SK-N-SH (cell line): ENCODE data around the gene CYBRD1. TPM values are rescaled to one million over a fixed set of nuclear protein-coding genes. Genes with fewer than 3 reads are reported as not detected.

Experiments used
- CTCF ChIA-PET: fragments of 300-600, 350-600 bp; formaldehyde crosslinking; extraction: SDS; loops from one replicate; lab custom pipeline; 2021; lab: Yijun Ruan, JAX
- POLR2A ChIA-PET: fragments of 350-600 bp; sonication (Branson Sonifier 250); formaldehyde crosslinking; extraction: SDS; loops from one replicate; lab custom pipeline; 2020; ENCODE audit warnings: antibody characterized with exemption, inconsistent platforms; lab: Yijun Ruan, JAX
- DNase-seq: peaks from one replicate; pipeline ENCODE4 v3.0.0; 2012
- H2AFZ ChIP-seq: fragments of 200-600 bp; sonication (generic); 2 replicates; pipeline ENCODE4 v1.8.1; 2016; ENCODE audit warnings: antibody characterized with exemption, mild to moderate bottlenecking, low read depth
- H3F3A ChIP-seq: fragments of 200-600 bp; sonication (generic); replicated peaks from 2 replicates; pipeline ENCODE3; 2016; ENCODE audit warnings: antibody characterized with exemption, mild to moderate bottlenecking; ENCODE audit not compliant: insufficient read depth
- H3K27ac ChIP-seq, 2 experiments: fragments of 200-500 bp in 1 of 2; fragments of 200-600 bp in 1 of 2; sonication (Bioruptor generic) in 1 of 2; sonication (generic), shearing (Covaris generic) in 1 of 2; 2 replicates each; pipeline versions ENCODE4 v1.5.1 to v1.6.1; 2014 to 2016; ENCODE audit warnings: low read depth in 2 of 2, inconsistent platforms in 1 of 2, low read length in 1 of 2, mild to moderate bottlenecking in 1 of 2, mixed read lengths in 1 of 2
- H3K27me3 ChIP-seq: fragments of 200-600 bp; sonication (generic), shearing (Covaris generic); 2 replicates; pipeline ENCODE4 v1.6.1; 2016; ENCODE audit warnings: mixed run types; ENCODE audit not compliant: insufficient read depth
- H3K36me3 ChIP-seq, 2 experiments: fragments of 200-500 bp in 1 of 2; fragments of 200-600 bp in 1 of 2; sonication (Bioruptor generic) in 1 of 2; sonication (generic) in 1 of 2; replicated peaks in 1 of 2; 2 replicates each; pipeline versions ENCODE3 to v1.5.1; 2014 to 2016; ENCODE audit warnings: low read length in 1 of 2, mild to moderate bottlenecking in 1 of 2; ENCODE audit not compliant: insufficient read depth in 2 of 2, control insufficient read depth in 1 of 2
- H3K4me1 ChIP-seq, 2 experiments: fragments of 200-500 bp in 1 of 2; fragments of 200-600 bp in 1 of 2; sonication (Bioruptor generic) in 1 of 2; sonication (generic), shearing (Covaris generic) in 1 of 2; 2 replicates each; pipeline versions ENCODE4 v1.5.1 to v1.6.1; 2014 to 2016; ENCODE audit warnings: low read depth in 1 of 2, low read length in 1 of 2, mixed run types in 1 of 2; ENCODE audit not compliant: insufficient read depth in 2 of 2, control insufficient read depth in 1 of 2
- H3K4me2 ChIP-seq: fragments of 200-600 bp; sonication (generic), shearing (Covaris generic); 2 replicates; pipeline ENCODE4 v1.6.1; 2017; ENCODE audit warnings: mixed run types
- H3K4me3 ChIP-seq, 2 experiments: fragments of 200-500 bp in 1 of 2; fragments of 200-600 bp in 1 of 2; sonication (Bioruptor generic) in 1 of 2; sonication (generic), shearing (Covaris generic) in 1 of 2; 2 replicates each; pipeline versions ENCODE4 v1.5.1 to v1.8.1; 2014 to 2016; ENCODE audit warnings: low read depth in 2 of 2, inconsistent platforms in 1 of 2, low read length in 1 of 2, mild to moderate bottlenecking in 1 of 2, mixed read lengths in 1 of 2, moderate library complexity in 1 of 2
- H3K79me2 ChIP-seq: fragments of 200-600 bp; sonication (generic); 2 replicates; pipeline ENCODE4 v1.8.1; 2017; ENCODE audit warnings: mild to moderate bottlenecking; ENCODE audit not compliant: insufficient read depth
- H3K9ac ChIP-seq: fragments of 200-600 bp; sonication (generic); 2 replicates; pipeline ENCODE4 v1.6.1; 2017; ENCODE audit warnings: mixed run types
- H3K9me2 ChIP-seq: fragments of 200-600 bp; sonication (generic); 2 replicates; pipeline ENCODE4 v1.6.1; 2017; ENCODE audit warnings: mixed run types
- H3K9me3 ChIP-seq: fragments of 200-600 bp; sonication (generic); 2 replicates; pipeline ENCODE4 v1.6.1; 2017; ENCODE audit warnings: mixed run types, mild to moderate bottlenecking, moderate library complexity
- H4K20me1 ChIP-seq: fragments of 200-600 bp; sonication (generic); 2 replicates; pipeline ENCODE4 v1.6.1; 2017; ENCODE audit warnings: mild to moderate bottlenecking, mixed run types; ENCODE audit not compliant: insufficient read depth
- CHD2 ChIP-seq: fragments of 150-350 bp; IDR thresholded peaks from 2 replicates; pipeline ENCODE4 v1.6.1; 2018; ENCODE audit warnings: low read length; ENCODE audit not compliant: partially characterized antibody
- EP300 ChIP-seq, 2 experiments: IDR thresholded peaks; 2 replicates each; pipeline versions ENCODE4 v1.4.0 to v1.6.1; 2012; ENCODE audit warnings: borderline replicate concordance in 1 of 2, low read depth in 1 of 2, low read length in 1 of 2
- FOSL2 ChIP-seq: IDR thresholded peaks from 2 replicates; pipeline ENCODE4 v1.4.0; 2012; ENCODE audit warnings: low read depth, mild to moderate bottlenecking, moderate library complexity, borderline replicate concordance
- FOXJ3 ChIP-seq: sonication (generic); formaldehyde crosslinking; IDR thresholded peaks from 2 replicates; pipeline ENCODE4 v1.5.1; 2020; ENCODE audit warnings: mild to moderate bottlenecking, missing genetic modification reagents
- FOXM1 ChIP-seq: IDR thresholded peaks from 2 replicates; pipeline ENCODE4 v1.4.0; 2012; ENCODE audit warnings: low read depth, mild to moderate bottlenecking
- GABPA ChIP-seq: IDR thresholded peaks from 2 replicates; pipeline ENCODE4 v1.4.0; 2012; ENCODE audit warnings: low read depth, mild to moderate bottlenecking
- GATA2 ChIP-seq: sonication (generic); formaldehyde crosslinking; IDR thresholded peaks from 2 replicates; pipeline ENCODE4 v1.5.0; 2020; ENCODE audit warnings: mild to moderate bottlenecking, missing genetic modification reagents
- JUND ChIP-seq: IDR thresholded peaks from 2 replicates; pipeline ENCODE4 v1.4.0; 2012
- RAD21 ChIP-seq: IDR thresholded peaks from 2 replicates; pipeline ENCODE4 v1.6.1; 2012; ENCODE audit warnings: mild to moderate bottlenecking, low read length
- RXRA ChIP-seq: IDR thresholded peaks from 2 replicates; pipeline ENCODE4 v1.4.0; 2012; ENCODE audit warnings: low read depth, mild to moderate bottlenecking, borderline replicate concordance
- SMC3 ChIP-seq: IDR thresholded peaks from 2 replicates; pipeline ENCODE4 v1.6.1; 2012; ENCODE audit warnings: low read depth, low read length, improper control_type of control experiment
- TAF1 ChIP-seq: IDR thresholded peaks from 2 replicates; pipeline ENCODE4 v1.6.1; 2012; ENCODE audit warnings: low read depth, mild to moderate bottlenecking, low read length, moderate library complexity, borderline replicate concordance
- TEAD4 ChIP-seq: IDR thresholded peaks from 2 replicates; pipeline ENCODE4 v1.4.0; 2012; ENCODE audit warnings: mild to moderate bottlenecking, borderline replicate concordance; ENCODE audit not compliant: insufficient read depth
- YY1 ChIP-seq: IDR thresholded peaks from 2 replicates; pipeline ENCODE4 v1.4.0; 2012; ENCODE audit warnings: low read depth, mild to moderate bottlenecking
- WGBS: methylation state at CpG from one replicate; pipeline ENCODE4 v1.1.6; 2017; ENCODE audit warnings: low lambda C conversion rate; 5-methylcytosine and 5-hydroxymethylcytosine counted together
- polyA plus RNA-seq, 3 experiments: library from polyadenylated mRNA; depleted of rRNA; stranded (reverse); fragments of >200 nt; gene quantifications; 2 replicates each; pipeline ENCODE4 v1.2.3, GENCODE V29; 2012
- TF ChIP-seq, protein P1 (sequence below): fragments of 200-600 bp; sonication (generic); IDR thresholded peaks from 2 replicates; pipeline ENCODE4 v1.6.1; 2017; ENCODE audit warnings: antibody characterized with exemption, mild to moderate bottlenecking, moderate library complexity
- TF ChIP-seq, protein P2 (sequence below): IDR thresholded peaks from 2 replicates; pipeline ENCODE4 v1.4.0; 2012; ENCODE audit warnings: low read depth
- TF ChIP-seq, protein P3 (sequence below): fragments of 150-350 bp; IDR thresholded peaks from 2 replicates; pipeline ENCODE4 v1.6.1; 2016; ENCODE audit warnings: mild to moderate bottlenecking, low read depth, low read length

Gene CYBRD1
- polyA plus RNA-seq, 1 of the 3 experiments (the other 2 are of a cell fraction) = 21.1 TPM

DNA sequence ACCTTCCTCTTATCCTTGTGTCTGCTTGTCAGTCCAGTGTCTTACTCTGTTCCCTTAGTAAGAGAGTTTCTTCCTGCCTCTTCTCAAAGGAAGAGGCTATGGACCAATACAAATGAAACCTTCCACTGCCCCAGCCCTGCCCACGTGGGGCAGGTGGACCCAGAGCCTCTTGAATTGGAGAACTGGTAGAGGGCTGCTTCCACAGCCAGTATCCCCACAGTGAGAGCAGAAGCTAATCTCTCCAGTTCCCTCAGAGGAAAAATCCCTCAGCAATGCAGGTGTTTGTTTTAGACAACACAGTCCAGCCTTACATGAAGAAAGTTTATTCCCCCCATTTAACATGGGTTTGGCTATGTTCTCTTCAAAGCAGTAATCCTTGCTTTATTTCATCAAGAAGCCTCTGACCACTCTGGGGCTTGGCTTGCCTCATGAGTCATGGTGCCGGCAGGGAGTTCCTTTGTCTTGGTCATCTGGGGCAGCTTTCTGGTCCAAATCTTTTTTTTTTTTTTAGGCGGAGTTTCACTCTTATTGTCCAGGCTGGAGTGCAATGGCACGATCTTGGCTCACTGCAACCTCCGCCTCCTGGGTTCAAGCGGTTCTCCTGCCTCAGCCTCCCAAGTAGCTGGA is 6.5 kb upstream of the CYBRD1 start:
- no peaks in the 10 kb centered on the region for H3K36me3 ChIP-seq
- no peaks in the 10 kb centered on the region for H3K4me1 ChIP-seq
- no peaks in the 10 kb centered on the region for H4K20me1 ChIP-seq
- no peak overlapping the region for H3K4me2 ChIP-seq
- CTCF ChIA-PET = no interaction called here
- no peak overlapping the region for H3K4me3 ChIP-seq
- no peaks in the 10 kb centered on the region for H3K27me3 ChIP-seq
- H3K9me2 ChIP-seq = no peaks in the 10 kb centered on the region
- no peak overlapping the region; the same call in 1 of the 2 replicates for H2AFZ ChIP-seq
- H3K9me3 ChIP-seq = no peaks in the 10 kb centered on the region
- no peaks in the 10 kb centered on the region for H3K79me2 ChIP-seq
- no peak overlapping the region for H3K9ac ChIP-seq
- no peak overlapping the region for H3K27ac ChIP-seq
- no peaks in the 10 kb centered on the region for H3F3A ChIP-seq
- DNase-seq = no peak
- 58% methylated on average over 6 of the region's 6 CpGs for WGBS
- POLR2A ChIA-PET = no interaction called here
- TF ChIP-seq TEAD4 (no peak), YY1 (no peak), GABPA (no peak), GATA2 (CRISPR knock-in tag) (no peak), RAD21 (no peak), JUND (0 out of 2 replicates have a peak, but pooled peaks have one; percentile 7), FOSL2 (peak; percentile 43; the same call in 1 of the 2 replicates), SMC3 (no peak)

DNA sequence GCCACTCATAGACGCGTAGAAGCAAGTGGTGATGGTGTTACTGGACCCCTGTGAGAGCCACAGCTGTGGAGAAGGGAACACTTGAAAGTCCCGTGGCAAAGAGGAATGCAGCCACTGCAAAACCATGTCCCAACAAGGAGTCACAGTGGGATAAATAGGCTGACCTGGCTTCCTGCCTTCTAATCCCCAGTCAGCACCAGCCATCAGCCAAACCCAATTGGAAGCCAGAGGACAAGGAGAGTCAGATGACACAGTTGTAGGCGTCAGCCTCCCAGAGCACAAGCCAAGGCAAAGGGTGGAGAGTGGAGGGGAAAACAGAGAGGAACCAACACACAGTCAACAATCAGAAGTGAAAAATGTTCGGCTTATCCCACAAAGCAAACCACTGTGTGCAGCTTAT is 5.5 kb upstream of the CYBRD1 start:
- H3K9me3 ChIP-seq = no peaks in the 10 kb centered on the region
- H2AFZ ChIP-seq = no peak overlapping the region
- H3K4me2 ChIP-seq = no peak overlapping the region
- no peak overlapping the region for H3K9ac ChIP-seq
- H3K27me3 ChIP-seq = no peaks in the 10 kb centered on the region
- H3K79me2 ChIP-seq = no peaks in the 10 kb centered on the region
- TF ChIP-seq, protein P1, sequence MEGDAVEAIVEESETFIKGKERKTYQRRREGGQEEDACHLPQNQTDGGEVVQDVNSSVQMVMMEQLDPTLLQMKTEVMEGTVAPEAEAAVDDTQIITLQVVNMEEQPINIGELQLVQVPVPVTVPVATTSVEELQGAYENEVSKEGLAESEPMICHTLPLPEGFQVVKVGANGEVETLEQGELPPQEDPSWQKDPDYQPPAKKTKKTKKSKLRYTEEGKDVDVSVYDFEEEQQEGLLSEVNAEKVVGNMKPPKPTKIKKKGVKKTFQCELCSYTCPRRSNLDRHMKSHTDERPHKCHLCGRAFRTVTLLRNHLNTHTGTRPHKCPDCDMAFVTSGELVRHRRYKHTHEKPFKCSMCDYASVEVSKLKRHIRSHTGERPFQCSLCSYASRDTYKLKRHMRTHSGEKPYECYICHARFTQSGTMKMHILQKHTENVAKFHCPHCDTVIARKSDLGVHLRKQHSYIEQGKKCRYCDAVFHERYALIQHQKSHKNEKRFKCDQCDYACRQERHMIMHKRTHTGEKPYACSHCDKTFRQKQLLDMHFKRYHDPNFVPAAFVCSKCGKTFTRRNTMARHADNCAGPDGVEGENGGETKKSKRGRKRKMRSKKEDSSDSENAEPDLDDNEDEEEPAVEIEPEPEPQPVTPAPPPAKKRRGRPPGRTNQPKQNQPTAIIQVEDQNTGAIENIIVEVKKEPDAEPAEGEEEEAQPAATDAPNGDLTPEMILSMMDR = no peak
- TF ChIP-seq FOXM1 (no peak), SMC3 (no peak), FOSL2 (no peak), FOXJ3 (CRISPR knock-in tag) (no peak), RXRA (no peak), EP300 (IDR thresholded peaks at IDR 0.05; ENCODE audit: borderline replicate concordance in 1 of 2, low read depth in 1 of 2, low read length in 1 of 2) (no peak), TAF1 (no peak), CHD2 (no peak)
- TF ChIP-seq, protein P2, sequence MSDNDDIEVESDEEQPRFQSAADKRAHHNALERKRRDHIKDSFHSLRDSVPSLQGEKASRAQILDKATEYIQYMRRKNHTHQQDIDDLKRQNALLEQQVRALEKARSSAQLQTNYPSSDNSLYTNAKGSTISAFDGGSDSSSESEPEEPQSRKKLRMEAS = no peak
- TF ChIP-seq, protein P3, sequence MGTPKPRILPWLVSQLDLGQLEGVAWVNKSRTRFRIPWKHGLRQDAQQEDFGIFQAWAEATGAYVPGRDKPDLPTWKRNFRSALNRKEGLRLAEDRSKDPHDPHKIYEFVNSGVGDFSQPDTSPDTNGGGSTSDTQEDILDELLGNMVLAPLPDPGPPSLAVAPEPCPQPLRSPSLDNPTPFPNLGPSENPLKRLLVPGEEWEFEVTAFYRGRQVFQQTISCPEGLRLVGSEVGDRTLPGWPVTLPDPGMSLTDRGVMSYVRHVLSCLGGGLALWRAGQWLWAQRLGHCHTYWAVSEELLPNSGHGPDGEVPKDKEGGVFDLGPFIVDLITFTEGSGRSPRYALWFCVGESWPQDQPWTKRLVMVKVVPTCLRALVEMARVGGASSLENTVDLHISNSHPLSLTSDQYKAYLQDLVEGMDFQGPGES = no peak
- H3K9me2 ChIP-seq = no peaks in the 10 kb centered on the region
- ChIA-PET CTCF (no interaction called here), POLR2A (no interaction called here)
- no peak overlapping the region for H3K27ac ChIP-seq
- no peak overlapping the region for H3K4me3 ChIP-seq
- H3K36me3 ChIP-seq = no peaks in the 10 kb centered on the region
- H4K20me1 ChIP-seq = no peaks in the 10 kb centered on the region
- DNase-seq = no peak
- WGBS = 87% methylated on average over 5 of the region's 5 CpGs
- H3K4me1 ChIP-seq = peaks cover 0 to 6% of the 10 kb centered on the region in 2 experiments; a peak in 2 of 4 replicates
- no peaks in the 10 kb centered on the region for H3F3A ChIP-seq
